ENCODE results near the gene FOXI1.

GRCh38 chr5:170120576-170120975, 14.9 kb downstream of the FOXI1 start:
- TF ChIP-seq CTCF (IDR thresholded peaks at IDR 0.05 in 4 of 5, conservative IDR thresholded peaks at IDR 0.05 in 1 of 5) = no peak
- TF ChIP-seq POLR2A (IDR thresholded peaks at IDR 0.05) = no peak
